GM21737 (cell line): ENCODE data around the gene TAF13.

Source experiments
- ATAC-seq: cut with Tn5 transposase; IDR thresholded peaks from one replicate; pipeline ENCODE4 v1.9.1; 2021; ENCODE audit warnings: mild to moderate bottlenecking, moderate library complexity; ENCODE audit not compliant: unreplicated experiment

Gene TAF13, protein sequence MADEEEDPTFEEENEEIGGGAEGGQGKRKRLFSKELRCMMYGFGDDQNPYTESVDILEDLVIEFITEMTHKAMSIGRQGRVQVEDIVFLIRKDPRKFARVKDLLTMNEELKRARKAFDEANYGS

DNA sequence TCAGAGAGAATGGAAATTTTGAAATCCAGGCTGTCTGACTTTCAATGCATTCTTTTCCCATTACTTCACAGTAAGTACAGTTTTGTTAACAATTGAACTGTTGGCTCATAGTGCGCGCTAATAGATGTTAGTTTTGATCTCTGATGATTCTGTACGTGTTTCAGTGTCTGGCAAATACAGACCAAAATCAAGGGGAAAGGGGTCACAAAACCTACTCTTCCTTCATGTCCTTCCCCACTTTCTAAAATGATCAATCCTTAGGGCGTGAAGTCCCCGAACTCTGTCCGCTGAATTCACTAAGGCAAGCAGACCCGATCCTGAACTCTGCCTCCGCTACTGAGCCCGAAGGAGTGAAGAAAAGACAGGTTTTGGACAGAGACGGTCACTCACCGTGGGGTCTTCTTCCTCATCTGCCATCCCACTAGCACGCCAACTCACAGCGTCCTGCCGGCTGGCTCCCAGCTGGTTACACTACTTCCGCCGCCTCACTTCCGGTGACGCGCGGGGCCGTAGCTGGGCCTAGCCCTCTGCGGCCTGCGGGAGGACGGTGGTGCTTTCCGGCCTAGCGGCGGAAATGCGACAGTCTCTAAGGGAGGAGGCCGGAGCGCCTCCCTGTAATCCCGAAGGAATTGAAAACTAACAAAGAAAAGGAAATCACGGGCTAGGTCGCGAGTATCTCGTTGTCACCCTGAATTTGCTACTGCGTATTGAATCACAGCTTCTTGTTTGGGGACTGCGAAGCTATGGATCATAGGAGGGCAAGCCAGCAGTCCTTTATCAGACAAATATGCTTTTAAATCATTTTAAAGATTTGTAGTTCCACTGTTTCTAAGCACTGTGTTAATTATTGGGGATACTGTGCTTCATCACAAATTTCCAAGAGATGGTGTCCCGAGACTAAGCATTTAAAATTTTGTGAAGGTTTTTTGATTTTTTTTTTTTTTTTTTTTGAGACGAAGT lies at the start of gene TAF13:
Gene TAF13 (minus strand): TSS at position 473 of the 960 bp plus-strand sequence. CDS start 56 bp downstream, at position 417.
- peak; percentile 99 for ATAC-seq

DNA sequence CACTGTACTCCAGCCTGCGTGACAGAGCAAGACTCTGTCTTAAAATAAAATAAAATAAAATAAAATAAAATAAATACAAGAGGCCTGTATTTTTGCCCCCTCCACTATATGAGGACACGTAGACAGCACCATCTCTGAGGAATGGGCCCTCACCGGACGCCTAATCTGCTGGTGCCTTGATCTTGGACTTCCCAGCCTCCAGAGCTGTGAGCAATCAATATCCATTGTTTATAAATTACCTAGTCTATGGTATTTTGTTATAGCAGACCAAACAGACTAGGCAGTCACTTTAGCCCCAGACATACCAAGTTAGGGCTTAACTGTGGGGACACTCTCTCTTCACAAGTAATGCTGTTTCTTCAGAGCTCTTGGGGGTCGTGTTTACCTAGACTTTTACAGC lies 44.6 kb upstream of the TAF13 start:
- ATAC-seq, result no peak

DNA sequence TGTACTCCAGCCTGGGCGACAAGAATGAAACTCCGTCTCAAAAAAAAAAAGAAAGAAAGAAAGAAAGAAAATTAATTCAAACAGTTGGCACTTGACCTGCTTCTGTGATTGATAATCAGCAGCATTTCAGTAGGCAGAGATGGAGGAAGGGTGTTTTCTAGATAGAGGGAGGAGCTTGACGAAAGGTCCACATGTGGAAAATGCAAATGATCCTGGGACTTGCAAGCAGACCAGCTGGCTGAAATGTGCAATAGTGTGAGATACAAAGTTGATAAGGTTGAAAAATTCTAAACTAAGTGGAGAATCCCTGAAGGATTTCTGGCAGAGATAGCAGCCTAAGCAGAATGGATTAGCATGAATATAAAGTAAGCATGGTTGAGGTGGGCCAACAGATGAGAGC lies 42.3 kb upstream of the TAF13 start:
- no peak for ATAC-seq

DNA sequence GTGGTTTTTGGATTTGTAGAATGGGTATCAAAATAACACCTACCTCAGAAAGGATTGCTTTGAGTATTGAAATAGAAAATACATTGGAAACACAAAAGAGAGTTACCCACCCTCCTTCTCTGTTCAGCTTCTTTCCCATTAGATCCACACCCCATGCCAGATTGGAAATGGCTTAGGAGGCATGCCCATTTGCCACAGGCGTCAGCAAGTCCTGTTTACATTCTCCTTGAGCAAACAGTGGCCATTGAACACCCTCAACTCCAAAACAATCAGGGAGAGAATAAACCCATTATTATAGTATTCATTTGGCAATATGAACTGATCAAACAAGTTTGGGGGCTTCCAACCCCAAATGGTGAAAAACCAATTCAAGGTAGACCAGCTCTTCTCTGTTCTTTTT lies 40.5 kb upstream of the TAF13 start:
- no peak for ATAC-seq

DNA sequence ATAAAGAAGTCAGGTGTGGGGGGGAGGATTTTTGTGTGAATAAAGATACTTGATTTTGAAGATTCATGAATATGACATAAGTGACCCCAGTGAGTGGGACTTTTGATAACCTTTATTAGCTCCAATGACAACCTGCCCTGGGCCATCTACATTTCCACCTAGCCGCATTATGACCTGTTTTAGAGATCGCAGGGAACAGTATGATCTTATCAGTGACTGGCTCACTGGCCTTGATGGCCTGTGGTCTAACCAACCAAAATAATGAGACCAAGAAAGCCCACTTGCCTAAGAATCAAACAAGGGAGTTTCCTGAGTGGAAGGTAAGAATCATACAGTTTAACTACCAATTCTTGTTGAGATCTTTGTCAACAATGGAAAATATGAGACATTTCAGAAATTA lies 39.9 kb upstream of the TAF13 start:
- no peak for ATAC-seq

DNA sequence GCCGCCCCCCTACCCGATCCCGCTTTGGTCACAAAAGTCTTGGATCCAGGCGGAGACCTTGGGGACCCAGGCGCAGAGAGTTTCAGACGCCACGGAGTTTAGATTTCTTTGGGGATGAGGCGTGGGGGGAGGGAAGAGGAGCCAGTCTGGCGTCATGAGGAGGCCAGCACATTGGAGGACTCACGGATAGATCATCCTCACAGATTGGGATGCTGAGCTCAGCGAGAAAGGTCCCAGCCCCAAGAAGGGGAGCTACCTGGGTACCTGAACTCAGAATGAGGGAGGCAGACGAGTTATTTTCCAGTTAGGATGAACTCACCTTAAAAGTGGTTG lies 38.5 kb upstream of the TAF13 start:
- no peak for ATAC-seq

DNA sequence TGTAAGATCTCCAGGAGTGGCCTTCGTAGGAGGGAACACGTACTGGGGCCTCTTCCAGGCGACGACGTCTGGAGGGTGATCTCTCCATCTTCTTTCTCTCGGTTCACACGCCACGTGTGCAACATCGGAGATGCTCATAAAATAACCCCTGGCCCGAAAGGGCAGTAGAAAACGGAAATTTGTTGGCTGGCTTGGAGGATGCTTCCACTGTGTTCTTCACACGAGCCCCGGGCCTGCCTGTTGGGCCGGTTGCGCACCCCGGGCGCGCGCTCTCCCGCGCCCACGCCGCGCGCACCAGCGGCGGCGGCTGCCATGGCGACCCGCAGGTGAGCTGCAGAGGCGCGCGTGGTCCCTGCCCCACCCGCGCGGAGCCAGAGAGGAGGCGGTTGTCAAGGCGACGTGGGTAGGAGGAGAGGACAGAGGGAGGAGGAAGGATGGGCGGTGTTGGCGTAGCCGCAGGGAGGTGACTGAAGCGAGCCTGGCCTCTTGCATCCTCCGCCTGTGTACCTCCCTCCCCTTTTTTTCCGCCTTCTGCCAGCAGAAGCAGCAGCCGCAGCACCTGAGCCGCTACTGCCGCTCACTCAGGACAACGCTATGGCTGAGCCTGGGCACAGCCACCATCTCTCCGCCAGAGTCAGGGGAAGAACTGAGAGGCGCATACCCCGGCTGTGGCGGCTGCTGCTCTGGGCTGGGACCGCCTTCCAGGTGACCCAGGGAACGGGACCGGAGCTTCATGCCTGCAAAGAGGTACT lies 38.0 kb upstream of the TAF13 start, which contains the start of gene ELAPOR1:
Gene ELAPOR1 (plus strand): TSS at position 526 of the 752 bp plus-strand sequence. CDS start 69 bp downstream, at position 595.
- ATAC-seq, result peak; percentile 44

DNA sequence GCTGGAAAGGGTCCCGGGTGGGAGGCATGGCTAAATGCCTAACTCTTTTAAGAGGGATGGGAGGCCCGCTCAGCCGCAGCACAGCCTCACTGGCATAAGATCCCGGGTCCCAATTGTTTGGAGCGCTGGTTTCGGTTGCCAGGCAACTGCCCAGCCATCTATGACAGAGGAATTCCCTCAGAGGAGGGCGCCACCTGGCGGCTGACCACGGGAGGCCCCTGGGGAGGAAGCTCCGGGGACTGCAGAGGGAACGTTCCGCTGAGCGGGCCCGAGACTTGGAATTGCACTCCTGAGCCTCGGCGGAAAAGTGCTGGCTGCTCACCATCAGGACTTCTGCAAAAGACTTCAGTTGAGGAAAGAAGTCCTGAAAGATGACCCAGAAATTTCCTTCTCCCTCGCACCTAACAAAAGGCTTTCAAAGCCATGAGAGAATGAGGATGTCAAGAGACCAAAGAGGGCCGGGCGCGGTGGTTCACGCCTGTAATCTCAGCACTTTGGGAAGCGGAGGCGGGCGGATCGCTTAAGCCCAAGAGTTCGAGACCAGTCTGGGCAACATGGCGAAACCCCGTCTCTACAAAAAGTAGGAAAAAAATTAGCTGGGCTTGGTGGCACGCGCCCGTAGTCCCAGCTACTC lies 37.0 kb upstream of the TAF13 start:
- ATAC-seq, result no peak

DNA sequence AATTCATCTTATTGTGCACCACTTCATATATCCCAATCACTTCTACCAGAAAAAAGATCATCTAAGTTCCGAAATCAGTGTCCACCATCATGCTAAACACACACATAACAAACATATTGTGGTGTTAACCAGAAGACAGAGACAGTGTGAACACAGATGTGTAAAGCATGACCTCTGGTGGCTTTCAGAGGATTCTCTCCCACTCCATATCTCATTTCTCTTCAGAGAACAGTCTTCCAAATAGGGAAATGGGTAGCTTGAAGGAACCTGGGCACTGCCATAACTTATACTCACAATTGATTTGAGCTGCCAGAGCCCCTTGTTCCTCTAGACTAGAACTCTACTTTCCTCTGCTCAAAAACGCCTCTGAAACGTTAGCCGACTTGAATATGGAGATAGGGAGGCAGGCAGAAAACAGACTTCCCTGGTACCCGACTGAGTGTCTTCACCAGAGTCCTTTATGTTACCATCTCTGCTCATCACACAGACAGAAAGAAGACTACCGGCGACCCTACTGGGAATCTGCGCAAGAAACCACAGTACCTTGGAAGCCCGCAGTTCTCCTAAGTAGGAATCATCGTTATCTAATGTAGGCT lies 36.4 kb upstream of the TAF13 start:
- no peak for ATAC-seq

DNA sequence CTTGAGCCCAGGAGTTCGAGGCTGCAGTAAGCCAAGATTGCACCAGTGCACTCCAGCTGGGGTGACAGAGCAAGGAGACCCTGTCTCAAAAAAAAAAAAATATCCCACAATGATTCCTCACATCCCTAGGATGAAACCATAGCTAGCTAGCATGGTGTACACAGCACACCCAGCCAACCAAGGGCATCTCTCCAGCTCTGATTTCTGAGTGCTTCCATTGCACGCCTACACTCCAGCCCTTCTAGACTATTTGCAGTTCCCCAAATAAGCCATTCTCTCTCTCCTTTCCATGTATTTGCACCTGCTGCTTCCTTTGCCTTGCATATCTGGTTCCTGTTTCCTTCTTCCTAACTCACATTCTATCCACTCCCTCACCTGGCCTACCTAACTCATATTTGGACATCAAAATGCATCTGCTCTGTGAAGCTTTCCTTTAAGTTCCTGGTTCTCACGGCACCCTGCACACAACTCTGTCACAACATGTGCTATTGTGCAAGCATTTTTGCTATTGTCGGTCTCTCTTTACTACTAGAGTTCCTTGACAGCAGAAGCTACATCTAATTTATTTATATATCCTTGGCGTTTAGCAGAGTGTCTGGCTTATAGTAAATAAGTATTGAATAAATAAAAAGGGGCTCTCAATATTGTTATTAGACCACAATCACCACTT lies 35.7 kb upstream of the TAF13 start:
- ATAC-seq, result no peak

DNA sequence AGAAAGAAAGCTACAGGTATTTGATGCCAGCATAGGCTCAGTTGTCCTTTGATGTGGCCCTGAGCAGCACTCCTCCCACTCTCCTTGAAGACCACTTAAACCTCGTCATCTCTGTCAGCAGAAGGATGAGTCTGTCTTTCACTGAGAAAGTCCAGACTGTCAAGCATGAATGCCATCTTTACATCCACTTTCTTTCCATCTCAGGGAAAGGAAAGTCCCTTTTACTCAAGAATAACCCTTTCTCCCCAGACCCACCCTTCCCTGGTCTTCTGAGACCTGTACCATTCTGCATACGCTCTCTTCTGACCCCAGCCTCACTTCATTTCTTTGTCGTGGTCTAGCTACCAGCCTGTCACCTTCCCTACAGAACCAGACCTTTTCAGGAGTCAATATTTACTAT lies 34.1 kb upstream of the TAF13 start:
- ATAC-seq, result no peak

DNA sequence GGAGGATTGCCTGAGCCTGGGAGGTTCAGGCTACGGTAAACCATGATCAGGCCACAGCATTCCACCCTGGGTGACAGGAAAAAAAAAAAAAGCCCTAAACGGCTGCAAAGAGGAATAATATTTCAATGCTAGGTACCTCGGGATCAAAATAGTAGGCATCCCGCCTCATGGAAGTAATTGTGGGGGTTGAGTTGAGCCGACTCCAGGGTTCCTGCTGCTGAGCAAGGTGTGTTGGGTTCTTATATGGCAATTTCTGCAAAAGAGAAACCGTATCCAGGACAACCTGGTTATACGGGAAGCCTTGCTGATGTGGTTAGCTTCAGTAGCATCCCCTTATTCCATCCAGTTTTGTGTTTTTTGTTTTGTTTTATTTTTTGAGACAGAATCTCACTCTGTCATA lies 32.0 kb upstream of the TAF13 start:
- no peak for ATAC-seq

DNA sequence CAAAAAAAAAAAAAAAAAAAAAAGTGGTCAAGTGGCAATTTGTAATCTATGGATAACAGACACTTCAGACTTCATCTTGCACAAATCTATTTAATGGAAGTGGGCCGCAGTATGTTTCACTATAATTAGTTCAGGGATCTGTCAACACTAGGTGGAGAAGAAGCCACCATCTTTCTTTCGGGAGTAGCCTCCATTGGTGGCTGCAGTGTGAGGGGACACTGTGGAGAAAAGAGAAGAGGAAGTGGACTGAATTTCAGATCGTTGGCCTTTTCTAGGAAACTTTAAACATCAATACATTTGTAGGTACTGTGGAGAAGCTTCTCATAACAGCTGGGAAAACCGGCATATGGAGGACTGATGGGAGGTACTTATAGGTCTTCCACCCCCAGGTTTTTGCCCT lies 30.1 kb upstream of the TAF13 start:
- ATAC-seq, result no peak

DNA sequence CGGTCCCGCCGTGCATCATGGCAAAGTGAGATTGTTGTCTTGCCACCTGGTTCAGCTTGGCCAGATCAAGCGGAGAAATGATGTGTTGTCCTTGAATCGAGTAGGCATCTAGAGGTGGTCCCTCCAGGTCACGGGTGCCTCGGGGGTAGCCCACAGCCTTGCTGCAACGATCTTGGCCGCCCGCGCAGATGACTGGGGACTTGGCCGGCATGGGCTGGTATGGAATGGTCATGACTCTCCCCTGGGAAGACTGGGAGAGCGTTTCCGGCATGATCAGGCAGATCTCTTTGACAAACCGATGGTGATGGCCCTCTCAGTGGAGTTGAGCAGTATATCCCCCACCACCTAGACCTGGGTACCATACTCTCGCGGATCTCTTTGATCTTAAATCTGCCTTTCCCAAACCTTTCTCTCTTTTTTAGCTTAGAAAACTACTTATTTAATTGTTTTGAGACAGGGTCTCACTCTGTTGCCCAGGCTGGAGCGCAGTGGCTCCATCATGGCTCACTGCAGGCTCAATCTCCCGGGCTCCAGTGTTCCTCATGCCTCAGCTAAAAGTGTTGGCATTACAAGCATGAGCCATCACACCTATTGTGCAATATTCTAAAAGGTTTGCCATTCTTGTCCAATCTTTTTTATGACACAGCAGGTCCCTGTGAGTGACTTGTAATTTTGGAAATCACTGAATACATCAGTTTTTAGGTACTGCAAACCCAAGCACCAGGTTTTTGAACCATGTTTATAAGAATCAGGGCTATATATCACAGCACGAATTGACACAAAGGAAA lies 28.8 kb upstream of the TAF13 start:
- no peak for ATAC-seq

DNA sequence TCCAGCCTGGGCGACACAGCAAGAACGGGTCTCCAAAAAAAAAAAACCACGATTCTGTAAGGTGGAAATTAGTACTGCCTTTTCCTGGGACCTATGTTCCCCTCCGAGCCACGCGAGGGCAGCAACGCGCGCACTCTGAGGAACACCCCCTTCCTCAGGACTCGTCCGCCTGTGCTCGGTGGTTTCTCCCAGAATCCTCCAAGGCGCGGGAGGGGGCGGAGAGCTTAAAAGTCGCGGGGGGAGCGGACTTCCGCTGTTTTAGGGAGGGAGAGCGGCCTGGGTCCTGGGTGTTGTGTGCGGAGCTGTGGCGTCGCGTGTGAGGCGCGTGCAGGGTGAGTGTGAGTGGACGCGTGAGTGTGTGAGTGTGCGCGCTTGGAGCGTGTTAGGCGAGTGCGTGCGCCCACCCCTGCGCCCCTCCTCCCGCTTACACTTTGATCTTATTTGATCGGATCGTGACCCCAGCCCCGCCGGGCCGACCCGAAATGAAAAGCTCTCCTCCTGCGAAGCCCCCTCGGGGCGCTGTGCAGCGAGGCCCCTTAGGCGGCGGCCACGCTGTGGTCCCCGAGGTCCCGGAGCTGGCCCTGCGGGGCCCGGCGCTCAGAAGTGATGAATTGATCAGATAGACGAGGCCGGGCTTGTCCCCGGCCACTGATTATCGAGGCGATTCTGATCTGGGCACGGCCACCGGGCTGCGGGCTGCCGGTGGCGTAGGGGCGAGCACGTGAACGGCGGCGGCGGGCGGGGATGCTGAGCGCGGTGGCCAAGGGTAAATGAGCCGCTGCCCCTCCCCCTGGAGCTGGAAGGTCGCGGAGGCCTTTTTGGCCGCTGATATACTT lies 24.4 kb upstream of the TAF13 start:
- ATAC-seq, result peak; percentile 89

DNA sequence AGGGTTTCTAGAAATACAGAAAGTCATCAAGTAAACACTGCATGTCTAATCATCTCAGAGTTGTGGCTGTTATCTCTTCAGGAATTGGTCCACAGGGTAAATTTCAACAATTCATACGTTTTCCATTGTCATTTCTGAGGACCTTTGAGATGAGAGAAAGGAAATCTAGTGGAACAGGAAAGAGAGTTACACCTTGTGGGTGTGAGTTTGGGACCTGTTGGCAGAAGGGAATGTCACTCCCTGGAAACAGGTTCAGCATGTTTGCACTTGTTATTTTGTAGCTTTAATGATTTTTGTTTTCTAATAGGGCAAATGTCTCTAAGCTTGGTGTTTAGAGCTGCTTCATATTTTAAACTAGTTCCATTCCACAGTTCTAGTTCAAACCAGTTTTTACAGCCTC lies 20.3 kb upstream of the TAF13 start:
- ATAC-seq, result no peak

DNA sequence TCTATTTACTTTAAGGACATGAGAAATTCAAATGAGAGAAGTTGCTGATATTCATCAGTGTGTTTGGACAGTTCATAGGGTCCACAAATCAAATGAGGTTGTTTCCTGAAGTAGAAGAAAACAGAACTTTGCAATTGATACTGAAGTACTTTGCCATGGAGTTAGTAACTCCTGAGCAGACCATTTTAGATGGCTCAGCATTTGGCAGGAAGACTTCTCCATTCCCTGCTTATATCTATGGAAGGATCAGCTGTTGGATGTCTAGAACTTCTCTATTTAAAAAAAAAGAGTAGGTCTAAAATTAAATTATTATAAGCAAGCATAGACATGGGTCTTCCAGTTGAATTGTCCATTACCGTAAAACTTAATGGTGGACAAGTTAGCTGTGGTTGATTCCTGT lies 19.8 kb upstream of the TAF13 start:
- ATAC-seq, result no peak

DNA sequence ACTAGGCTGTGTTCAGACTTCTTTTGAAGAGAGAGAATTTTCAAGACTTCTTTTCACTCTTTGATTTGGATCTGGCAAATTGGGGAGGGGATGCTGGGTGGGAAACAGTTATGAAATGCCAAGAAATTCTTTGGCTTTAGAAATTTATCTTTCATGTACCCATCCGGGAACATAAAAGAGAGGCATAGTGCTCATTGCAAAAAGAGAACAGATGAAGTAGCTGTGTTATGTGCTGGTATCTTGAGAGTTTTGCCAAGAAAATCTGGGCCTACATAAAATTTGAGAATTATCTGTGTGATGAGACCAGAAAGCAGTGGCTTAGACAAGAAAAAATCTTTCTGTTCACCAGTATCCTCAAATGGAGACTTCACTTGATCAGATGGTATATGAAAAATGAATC lies 19.1 kb upstream of the TAF13 start:
- ATAC-seq, result no peak

DNA sequence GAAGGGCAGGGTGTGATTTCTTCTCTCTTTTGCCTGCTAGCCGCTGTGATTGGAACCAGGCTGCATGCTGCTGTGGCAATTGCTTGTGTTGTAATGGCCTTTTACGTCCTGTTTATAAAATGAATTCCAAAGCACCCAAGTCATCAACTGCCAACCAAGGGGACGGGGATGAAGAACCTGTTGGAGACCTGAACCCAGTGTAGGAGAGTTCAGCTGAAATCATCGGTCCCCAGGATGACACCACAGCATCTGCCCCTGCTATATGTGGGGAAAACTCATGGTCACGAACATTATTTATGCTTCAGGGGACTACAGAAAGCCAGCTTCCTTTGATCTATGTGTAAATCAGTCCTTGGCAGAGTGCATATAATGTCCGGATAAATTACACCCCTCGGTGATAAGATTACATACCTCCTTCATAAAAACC lies 18.6 kb upstream of the TAF13 start:
- no peak for ATAC-seq
